Hematopoietic multipotent progenitor cell treated with erythropoietin and hydrocortisone succinate and interleukin-3 and kit ligand, for 4 days (in vitro differentiated cells): ENCODE measurements around the gene STOM.

Source experiments
- DNase-seq: peaks from one replicate; pipeline ENCODE4 v3.0.0-alpha.2; 2015

The STOM gene

GRCh38 chr9:121318631-121319382 lies 51.2 kb downstream of the STOM start:
- DNase-seq: no peak

DNA sequence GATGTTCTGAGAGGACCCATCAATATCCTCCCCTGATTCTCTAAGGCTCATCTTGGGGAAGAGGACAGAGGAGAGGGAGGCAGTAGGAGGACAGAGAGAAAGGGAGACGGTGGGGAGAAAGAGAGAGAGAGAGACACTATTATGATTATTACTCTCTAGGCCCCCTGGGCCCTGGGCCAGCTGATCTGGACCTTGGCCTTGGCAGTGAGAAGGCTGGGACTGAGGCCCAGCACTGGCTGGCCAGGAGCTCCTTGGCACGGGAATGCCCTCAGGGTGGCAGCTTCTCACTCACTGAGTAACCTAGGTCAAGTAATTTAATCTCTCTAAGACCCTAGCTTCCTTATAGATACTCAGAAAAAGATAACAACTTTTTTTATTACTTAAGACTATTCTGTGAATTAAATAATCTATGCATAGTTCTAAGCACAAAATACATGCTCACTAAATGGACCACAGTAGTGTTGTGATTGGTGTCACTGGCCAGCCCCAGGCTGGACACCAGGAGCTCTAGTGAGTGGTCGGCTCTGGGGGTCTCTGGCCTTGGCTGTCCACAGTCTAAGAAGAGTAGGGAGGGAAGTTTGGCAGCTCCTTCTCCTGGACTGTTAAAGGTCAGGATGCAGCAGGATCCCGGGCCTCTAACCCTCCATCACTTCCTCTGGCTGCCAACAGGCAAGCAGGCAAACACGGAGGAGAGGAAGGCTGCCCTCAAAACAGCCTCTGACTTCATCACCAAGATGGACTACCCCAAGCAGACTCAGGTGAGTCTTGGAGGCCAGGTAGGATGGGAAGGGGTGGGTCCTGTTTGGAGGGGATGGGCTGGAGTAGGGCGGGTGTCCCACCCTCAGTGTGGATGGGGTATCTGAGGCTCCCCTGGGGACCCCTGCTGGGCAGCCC lies 52.1 kb downstream of the STOM start:
- no peak for DNase-seq

DNA sequence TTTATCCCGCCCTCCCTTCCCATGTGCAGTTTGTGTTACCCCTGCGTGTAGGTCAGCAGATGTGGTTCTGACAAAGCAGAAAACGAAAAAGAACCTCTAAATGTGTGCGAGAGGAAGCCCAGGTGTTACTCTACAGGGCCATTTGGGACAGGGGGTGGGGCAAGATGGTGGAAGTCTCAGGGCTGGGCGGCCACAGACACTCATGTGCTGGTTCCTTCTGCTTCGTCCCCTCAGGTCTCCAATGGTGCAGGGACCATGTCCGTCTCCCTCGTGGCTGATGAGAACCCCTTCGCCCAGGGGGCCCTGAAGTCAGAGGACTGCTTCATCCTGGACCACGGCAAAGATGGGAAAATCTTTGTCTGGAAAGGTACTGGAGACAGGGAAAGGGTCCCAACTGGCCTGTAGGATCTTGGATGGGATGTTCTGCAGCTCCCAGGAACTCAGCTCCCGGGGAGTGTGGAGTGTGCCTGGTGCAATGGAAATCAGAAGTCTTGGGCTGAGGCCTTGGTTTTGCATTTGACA lies 53.1 kb downstream of the STOM start:
- no peak for DNase-seq

- no peak for DNase-seq
Measured at GRCh38 chr9:121316378-121316777, 53.7 kb downstream of the STOM start.

GRCh38 chr9:121313458-121314152 lies 56.4 kb downstream of the STOM start:
- DNase-seq: no peak

DNA sequence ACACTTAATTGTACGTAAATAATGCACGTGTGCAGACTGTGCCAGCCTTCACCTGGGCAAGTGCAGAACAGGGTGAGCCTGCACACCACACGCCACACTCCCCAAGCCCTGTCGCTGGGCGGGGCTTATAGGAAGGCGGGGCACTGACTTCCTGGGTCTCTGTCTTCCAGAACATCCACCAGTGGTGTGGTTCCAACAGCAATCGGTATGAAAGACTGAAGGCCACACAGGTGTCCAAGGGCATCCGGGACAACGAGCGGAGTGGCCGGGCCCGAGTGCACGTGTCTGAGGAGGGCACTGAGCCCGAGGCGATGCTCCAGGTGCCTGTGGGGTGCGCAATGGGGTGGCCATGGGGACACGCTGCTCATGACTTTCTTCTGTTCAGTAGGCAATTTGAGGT lies 57.9 kb downstream of the STOM start:
- no peak for DNase-seq

DNA sequence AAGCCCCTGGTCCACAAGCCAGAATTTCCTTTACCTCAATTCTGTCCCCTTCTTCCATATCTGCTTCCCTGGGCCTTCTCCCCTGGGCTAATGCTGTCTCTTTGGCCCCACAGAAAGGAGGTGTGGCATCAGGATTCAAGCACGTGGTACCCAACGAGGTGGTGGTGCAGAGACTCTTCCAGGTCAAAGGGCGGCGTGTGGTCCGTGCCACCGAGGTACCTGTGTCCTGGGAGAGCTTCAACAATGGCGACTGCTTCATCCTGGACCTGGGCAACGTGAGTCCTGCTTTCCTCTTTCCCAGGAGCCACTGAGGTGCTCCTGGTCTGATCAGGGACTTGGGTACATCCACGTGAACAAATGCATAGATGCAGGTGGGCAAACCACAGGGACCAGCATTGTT lies 59.5 kb downstream of the STOM start:
- no peak for DNase-seq

DNA sequence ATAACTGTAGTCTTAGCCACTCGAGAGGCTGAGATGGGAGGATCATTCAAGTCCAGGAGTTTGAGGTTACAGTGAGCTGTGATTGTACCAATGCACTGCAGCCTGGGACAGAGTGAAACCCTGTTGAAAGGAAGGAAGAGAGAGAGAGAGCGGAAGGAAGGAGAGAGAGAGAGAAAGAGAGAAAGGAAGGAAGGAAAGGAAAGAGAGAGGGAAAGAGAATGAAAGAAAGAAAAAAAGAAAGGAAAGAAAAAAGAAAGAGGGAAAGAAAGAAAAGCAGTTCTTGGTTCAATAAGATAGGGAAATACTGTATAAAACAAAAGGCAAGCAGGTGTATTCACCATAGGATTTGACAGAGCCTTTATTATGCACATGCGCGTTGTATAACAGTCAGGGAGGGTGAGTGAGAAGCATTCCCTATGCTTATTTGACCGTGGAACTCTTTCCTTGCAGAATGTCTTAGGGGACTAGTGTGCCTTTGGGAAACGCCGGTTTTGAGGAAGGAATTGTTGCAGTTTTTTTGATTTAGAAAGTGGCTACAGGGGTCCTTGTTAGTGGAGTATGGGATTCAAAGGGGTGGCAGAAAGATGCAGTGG lies 60.1 kb downstream of the STOM start:
- no peak for DNase-seq

DNA sequence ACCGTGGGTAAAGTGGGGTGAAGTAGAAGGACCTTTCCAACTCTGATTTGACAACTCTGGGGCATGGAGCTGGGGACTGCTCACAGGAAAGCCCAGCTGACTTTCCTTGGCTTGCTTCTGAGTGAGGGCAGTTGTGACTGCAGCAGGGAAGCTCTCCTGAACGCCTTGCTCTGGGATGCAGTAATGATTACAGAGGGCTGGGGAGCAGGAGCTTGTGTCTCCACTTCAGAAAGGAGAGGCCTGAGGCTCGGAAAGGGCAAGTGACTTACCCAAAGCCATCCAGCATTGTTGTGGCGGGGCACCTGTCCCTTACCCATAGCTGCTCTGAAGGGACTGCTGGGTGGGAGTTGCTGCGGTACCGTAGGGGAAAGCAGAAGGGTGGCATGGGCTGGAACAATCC lies 60.9 kb downstream of the STOM start:
- DNase-seq: no peak

- DNase-seq: no peak
Measured at GRCh38 chr9:121308765-121309164, 61.3 kb downstream of the STOM start.

DNA sequence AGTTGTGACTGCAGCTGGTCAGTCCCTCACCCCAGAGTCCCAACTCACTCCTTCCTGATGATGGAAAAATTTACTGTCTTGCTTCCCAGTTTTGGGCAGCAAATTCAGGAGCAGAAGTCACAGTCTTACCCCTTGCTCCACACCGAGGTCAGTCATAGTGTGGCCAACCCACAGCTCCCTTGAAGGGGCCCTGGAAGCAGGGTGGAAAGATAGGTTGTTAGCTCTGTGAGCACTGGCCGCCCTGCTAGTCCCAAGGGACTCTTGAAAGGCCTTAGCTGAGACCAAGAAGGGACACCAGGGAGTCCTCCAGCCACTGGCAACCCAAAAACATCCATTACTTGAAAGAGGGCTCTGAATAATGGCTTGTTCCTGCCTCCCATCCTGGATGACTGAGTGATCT lies 62.1 kb downstream of the STOM start:
- DNase-seq: no peak

- DNase-seq: no peak
Measured at GRCh38 chr9:121305269-121305994, 64.6 kb downstream of the STOM start.

- no peak for DNase-seq
Measured at GRCh38 chr9:121304707-121305106, 65.3 kb downstream of the STOM start.

DNA sequence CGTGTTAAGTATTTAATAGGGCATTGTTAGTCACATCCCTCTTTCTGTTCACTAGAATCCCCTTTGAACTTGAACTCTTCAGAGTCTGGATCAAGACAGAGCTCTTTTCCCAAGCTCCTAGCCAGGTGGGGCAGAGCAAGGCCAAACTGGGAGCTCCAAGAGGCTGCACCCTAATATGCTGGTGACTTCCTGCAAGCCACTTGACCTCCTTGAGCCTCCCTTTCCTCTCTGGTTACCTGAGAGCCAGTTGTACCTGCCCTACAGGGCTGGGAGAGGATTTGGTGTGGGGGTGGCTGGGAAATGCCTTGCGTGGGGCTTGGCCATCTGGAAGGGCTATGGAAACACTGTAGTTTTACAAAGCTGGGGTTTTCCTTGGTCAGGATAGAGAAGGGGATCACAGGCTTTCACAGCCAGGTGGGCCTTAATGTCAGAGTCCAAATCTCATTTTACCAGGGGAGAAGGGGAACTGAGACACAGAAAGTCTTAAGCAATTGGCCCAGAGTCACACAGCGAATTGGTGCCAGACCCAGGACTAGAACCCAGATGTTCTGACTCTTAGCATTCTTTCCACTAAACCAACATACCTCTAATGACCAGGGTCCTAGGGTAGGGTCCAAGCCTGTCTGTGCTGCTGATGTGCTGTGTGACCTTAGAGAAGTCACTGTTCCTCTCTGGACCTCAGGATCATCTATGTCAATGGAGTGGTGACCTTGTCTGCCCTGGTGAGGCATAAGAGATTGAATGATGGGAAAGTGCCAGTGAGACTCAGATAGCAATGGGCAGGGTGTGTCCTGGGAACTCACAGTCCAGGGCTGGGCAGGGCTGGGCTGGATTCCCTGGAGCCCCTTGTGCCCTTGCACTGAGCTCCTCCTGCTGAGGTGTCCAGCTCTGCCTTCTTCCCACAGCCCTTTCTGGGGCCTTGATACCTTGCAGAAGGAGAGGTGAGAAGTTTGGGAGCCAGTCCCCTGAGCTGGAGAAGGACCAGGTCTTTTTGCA lies 66.3 kb downstream of the STOM start:
- no peak for DNase-seq

- no peak for DNase-seq
Measured at GRCh38 chr9:121302786-121303185, 67.3 kb downstream of the STOM start.

- no peak for DNase-seq
Measured at GRCh38 chr9:121302341-121302740, 67.7 kb downstream of the STOM start.

- no peak for DNase-seq
Measured at GRCh38 chr9:121301881-121302286, 68.2 kb downstream of the STOM start.

DNA sequence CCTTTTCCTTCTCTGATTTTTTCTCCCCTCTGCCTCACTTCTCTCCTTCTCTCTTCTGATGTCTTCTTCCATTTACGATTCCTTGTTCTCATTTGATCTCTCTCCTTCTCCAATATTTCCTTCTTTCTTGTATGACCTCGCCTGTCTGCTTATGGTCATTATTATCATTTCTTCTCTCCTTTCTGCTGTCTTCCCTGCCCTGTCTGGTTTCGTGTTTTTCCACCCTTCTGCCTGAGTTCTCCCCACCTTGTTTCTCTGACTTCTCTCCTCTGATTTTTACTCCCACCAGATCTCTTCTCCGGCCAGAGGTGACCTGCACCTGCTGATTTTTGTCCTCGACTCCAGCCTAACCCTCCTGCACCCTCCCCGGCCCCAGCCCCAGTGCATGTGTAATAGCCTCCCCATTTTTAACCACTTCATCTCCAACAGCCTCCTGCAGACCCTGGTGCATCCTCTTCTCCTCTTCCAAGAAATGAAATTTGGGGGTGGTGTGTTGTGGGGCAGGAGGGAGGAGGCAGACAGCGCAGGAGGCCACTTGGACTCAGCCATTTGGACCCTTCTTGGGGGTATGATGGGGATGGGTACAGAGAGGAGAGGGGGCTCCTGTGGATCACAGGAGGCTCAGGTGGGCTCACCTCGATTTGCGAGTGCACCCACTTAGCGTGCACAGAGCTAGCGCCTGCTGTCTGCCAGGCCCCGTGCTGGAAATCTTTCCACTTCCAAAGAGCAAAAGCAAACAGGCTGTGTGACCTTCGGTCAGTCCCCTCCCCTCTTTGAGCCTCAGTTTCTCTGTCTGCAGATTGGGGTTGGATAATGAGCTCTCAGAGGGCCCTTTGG lies 69.5 kb downstream of the STOM start:
- no peak for DNase-seq

- peak; percentile 76 for DNase-seq
Measured at GRCh38 chr9:121299467-121300282, 70.4 kb downstream of the STOM start.
